GF-D8 (cell line): ENCODE measurements around the gene KIF18B.

ENCODE experiments used
- DNase-seq: peaks from one replicate; lab custom pipeline; 2025; lab: John Stamatoyannopoulos, UW

Gene KIF18B

DNA sequence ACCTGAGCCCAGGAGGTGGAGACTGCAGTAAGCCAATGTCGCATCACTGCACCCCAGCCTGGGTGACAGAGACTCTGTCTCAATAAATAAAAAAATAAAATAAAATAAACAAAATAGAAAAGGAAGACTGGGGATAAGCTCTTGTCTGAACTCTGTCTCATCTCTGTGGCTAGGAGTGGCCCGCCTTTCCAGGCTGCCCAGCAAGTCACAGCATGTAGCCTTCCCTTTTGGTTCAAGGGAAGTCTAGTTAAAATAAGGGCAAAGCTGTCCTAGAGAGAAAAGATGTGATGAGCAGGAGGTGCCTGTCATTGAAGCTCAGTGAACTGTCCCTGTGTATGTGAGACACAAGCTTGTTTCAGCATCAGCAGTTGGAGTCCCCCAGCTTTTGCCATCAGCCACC, 29.6 kb downstream of the KIF18B start:
- DNase-seq, result no peak

DNA sequence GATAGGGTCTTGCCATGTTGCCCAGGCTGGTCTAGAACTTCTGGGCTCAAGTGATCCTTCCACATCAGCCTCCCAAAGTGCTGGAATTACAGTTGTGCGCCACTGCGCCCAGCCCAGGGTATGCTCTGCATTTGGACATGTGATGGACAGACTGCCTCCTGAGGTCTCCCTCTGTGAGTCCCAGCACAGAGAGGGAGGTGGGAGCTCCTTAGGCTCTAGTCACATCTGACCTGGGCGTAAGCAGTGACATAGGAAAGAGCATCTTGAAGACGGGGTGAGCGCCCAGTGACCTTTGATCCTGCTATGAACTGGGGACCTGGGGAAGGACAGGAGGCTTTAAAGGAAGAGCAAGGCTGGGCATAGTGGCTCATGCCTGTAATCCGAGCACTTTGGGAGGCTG, 30.1 kb downstream of the KIF18B start:
- no peak for DNase-seq

DNA sequence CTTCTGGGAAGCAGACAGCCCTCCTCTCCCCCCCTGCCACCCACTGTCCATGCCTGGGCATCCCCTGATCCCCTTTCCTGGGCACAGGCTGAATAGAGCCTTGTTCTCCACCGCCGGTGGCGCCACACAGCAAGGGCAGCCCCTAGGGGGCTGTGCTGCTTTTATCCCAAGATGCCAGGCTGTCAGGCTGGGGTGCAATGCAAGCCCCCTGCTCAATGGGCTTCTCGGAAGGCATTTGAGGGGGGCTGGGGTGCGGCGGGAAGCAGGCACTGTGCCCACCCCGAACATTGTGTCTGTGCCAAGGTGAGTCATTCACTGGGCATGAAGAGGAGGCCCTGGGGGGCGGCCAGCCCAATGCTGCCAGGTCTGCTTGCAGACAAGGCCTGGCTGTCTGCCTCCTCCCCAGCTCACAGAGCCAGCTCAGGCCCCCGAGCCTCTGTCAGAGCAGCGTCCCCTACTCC, 30.8 kb downstream of the KIF18B start:
- no peak for DNase-seq

DNA sequence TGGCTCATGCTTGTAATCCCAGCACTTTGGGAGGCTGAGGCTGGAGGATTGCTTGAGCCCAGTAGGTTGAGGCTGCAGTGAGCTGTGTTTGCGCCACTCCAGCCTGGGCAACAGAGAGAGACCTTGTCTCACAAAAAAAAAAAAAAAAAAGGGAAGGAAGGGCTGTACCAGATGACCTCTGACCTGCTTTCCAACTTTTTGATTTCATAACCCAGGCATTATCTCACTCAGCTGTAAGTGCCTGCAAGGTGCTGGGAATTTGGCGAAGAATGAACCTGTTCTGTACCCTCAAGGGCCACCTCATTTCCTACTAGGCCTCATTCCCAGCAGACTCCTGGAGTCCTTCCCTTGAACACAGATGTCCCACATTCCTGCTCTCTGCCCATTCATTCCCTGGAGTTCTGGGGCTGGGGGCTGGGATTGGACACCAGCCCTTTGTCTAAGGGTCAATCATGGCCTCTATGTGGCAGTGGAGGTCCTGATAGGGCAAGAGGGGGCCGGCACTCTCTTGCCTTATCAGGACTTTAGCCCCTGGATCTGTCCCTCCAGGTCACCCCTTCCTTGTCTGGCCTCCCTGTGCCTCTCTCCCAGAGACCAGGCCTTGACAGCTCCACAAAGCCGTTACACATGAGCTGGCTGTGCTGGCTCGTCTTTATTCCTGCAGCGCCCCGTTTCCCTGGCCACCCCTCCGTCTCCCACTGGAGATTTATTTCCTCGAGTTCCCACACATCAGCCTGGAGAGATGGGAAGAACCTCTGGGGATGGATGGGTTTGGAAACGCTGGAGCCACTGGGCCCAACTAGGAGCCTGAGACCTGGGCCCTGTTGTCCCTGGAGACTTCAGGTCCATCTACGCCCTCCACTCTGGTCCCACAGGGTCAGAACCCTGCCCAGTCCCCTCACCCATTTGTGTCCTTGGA, 31.5 kb downstream of the KIF18B start:
- peak; percentile 32 for DNase-seq

DNA sequence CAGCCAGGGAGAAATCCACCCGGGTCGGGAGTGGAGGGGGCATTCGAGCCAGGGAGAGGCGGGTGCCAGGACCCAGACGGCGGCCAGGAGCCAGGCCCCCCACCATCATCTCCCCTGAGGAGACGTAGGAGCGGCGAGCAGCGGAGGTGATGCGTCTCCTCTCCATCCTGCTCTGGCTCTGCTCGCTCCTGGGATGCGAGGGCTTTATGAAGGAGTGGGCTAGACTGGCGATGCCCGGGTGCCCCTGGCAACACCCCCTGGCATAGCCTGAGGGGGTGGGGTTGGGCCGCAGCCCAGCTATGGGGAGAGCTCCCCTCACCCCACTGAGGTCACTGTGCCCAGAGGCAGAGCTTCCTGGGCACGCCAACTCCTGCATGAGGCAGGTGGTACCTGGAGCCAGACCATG, 32.2 kb downstream of the KIF18B start, which contains the start of gene GFAP:
Gene GFAP (minus strand): TSS at position 180 of the 406 bp plus-strand sequence. CDS start 14 bp downstream, at position 166.
- DNase-seq, result no peak

DNA sequence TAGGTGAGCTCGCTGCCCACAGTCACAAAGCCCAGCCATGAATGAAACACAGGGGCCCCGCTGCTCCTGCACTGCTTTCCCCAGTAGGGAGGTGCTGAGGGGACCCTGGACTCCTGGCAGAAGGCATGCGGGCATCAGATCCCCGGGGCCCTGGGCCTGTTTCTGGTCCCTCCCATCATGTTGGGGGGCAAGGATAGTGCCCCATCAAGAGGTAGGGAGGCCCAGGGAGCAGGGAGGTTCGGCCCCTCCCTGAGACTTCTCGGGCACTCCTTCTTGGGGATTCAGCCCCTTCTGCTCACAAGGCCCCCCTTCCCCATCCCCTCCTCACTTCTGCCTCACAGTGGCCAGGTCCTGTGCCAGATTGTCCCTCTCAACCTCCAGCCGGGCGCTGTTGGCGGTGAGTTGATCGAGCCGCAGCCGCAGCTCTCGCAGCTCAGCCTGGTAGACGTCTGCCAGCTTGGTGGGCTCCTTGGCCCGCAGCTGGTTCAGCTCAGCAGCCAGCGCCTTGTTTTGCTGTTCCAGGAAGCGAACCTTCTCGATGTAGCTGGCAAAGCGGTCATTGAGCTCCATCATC, 32.8 kb downstream of the KIF18B start:
- no peak for DNase-seq

DNA sequence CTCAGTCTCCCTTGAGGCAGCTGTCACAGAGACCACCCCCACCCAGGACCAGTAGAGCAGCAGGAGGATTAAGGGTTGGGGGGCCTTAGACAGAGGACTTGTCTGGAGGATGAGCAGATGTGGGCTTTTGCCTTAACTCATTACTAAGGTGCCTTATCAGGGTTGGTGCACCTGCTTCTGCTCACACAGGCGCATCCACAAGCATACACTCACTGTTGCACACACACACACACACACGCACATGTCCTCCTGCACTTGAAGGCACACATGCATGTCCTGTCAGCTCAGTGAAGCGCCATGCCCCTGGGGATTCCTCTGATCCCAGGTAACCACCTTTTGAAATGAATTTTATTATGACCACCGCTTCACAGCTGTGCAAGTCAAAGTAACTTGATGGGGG, 33.4 kb downstream of the KIF18B start:
- DNase-seq, result no peak

DNA sequence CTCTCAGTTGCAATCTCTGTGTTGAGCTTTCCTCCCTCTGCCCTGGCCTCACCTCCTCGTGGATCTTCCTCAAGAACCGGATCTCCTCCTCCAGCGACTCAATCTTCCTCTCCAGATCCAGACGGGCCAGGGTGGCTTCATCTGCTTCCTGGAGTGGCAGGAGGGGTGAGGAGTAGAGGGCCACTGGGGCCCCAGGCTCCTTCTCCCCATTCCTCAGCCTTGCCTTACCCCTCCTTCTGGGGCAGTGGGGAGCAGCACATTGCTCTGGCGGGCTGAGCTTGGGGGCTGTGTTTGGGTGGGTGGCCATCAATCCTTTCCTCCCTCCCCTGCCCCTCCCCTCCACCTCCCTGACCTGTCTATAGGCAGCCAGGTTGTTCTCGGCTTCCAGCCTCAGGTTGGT, 33.9 kb downstream of the KIF18B start:
- DNase-seq, result no peak

DNA sequence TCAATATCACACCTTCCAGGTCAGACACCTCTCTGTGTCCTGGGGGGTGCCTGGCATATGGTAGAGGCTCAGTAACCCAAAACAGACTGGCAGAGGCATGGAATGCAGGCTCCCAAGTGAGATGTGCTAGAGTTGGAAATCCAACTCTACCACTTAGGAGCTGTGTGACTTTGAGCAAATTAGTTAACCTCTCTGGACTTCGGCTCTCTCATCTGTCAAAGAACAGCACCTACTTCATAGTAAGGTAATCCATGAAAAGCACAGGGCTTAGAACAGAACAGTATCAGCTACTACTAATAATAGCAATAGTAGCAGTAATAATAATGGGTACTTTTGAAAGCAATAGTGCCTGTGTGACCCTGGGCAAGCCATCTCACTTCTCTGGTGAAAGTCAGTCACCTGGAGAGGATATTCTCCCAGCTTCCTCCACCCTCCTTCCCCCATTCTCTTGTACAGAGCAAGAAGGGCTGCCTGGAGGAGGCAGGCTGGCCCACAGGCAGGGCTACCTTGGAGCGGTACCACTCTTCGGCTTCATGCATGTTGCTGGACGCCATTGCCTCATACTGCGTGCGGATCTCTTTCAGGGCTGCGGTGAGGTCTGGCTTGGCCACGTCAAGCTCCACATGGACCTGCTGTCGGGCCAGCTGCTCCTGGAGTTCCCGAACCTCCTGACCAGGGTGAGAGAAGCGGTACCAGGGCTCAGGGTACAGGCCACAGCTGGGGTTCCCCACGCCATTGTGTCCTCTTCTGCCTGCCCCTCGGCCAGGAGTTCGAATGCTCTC, 34.6 kb downstream of the KIF18B start:
- DNase-seq, result no peak

DNA sequence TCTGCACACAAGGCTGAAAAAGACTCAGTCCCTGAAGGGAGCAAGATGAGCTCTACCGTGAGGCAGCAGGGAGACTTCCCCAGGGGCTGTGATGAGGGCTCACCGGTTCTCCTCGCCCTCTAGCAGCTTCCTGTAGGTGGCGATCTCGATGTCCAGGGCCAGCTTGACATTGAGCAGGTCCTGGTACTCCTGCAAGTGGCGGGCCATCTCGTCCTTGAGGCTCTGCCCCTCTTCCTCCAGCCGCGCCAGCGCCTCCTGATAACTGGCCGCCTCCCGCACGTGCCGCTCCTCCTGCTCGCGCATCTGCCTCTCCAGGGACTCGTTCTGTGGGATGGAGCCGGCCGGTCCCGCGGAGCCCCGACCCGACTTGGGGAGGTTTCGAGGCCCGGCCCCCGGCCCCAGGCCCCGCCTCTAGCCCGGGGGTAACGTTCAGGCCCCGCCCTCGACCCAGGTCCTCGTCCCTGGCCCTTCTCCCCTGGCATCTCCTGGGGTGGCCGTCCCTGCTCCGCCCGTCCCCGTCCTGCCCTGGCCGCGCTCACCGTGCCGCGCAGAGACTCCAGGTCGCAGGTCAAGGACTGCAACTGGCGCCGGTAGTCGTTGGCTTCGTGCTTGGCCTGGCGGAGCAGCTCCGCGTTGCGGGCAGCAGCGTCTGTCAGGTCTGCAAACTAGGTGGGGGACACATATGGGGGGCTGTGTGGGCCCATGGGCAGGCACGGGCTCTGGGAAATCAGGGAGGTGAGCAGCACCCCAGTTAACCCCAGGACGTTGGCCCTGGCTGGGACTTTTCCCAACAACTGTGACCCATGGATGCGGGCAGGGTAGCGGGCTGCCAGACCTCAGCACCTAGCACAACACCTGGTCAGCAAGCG, 36.2 kb downstream of the KIF18B start:
- peak; percentile 14 for DNase-seq

DNA sequence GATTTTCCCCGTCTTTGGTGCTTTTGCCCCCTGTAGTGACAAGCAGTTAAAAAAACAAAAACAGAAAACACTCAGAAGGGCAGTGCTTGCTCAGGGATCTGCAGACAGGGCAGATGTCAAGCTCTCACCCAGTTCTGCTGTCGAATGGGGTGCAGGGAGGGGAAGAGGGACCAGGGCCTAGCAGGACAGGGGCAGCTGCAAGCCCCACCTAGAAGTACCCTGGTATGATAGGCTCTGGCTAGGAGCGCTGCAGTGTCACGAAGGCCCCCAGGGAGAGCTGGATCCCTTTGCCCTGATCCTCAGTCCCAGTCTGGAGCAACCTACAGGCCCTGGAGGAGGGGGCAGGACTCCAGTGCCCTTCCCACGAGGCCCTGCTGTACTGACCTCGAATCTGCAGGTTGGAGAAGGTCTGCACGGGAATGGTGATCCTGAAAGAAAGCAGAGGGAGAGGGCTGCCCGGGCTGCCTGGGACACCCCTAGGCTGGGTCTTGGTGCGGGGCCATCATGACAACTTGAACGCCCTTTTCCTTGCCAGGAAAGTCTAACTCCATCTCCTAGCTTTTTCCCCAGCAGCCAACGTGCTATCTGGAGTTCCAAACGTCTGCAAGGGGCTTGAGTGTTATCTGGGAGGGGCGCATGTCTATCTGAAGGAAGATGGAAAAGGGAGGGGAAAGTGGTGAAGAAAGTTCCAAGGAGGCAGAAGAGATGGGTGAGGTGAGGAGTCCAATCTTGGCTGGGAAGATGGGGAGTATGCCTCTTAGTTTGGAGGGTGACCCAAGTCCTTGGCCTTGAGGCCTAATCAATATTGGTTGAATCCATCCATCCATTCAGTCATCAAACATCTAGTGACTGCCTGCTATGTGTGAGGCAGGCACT, 37.1 kb downstream of the KIF18B start:
- no peak for DNase-seq

DNA sequence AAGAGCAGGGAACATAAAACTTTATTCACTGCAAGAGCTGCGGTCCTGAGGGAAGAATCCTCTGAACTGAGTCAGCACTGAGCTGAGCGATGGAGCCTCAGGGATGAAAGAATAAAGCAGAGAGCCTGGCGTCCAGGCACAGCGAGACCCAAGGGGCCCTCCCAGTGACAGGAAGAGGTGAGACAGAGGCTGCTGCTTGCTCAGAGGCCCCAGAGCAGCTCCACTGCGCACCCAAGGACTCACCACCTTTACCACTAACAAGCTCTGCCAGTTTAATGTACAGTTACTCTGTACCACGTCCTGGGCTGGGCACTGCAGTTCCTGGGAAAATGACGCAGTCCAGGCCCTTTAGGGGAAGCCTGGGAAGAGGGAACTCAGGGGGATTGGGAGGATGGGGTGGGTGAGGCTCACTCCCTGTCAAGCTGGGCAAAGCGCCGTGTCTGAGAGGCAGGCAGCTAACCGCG, 37.9 kb downstream of the KIF18B start:
- no peak for DNase-seq

DNA sequence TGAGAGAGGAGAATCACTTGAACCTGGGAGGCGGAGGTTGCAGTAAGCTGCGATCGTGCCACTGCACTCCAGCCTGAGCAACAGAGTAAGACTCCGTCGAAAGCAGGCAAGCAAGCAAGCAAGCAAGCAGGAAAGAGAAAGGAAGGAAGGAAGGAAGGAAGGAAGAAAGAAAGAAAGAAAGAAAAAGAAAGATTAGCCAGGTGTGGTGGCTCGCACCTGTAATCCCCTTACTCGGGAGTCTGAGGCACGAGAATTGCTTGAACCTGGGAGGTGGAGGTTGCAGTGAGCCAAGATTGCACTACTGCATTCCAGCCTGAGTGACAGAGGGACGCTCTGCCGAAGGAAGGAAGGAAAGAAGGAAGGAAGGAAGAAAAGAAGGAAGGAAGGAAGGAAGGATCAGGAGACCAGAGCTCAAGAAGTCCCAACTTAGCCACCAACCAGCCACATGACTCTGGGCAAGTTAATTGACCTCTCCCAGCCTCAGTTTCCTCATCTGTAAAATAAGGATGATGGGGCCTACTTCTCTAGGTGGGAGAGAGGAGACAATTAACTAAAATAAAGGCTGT, 38.7 kb downstream of the KIF18B start:
- no peak for DNase-seq

DNA sequence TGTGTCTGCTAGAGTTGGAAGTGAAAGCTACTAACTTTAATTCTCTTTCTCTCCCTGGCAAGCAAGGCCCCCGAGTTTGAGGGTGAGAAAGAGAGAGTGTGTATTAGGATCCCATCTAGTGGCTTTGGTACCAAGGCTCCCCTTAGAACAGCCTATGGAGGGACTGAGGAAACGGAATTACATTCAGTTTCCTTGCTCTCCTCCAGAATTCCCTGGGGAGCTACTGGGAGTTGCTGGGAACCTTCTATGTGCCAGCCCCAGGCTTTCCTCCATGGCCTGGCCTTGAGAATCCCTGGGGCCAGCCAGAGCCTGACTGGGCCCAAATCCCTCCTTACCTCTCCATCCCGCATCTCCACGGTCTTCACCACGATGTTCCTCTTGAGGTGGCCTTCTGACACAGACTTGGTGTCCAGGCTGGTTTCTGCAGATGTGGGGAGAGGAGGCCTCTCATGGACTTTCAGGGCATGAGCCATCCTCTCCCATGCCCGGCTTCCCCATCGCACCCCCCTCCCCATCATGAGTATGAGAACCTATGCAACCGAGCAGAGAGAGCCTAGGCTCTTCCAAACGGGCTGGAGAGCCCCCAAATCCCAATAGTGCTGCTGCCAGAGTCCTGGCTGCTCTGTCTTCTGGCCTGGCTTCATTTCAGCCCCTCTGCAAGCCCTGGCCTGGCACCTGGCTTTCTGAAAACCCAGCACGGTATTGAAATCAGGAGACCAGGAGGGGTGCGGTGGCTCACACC, 39.7 kb downstream of the KIF18B start:
- no peak for DNase-seq

DNA sequence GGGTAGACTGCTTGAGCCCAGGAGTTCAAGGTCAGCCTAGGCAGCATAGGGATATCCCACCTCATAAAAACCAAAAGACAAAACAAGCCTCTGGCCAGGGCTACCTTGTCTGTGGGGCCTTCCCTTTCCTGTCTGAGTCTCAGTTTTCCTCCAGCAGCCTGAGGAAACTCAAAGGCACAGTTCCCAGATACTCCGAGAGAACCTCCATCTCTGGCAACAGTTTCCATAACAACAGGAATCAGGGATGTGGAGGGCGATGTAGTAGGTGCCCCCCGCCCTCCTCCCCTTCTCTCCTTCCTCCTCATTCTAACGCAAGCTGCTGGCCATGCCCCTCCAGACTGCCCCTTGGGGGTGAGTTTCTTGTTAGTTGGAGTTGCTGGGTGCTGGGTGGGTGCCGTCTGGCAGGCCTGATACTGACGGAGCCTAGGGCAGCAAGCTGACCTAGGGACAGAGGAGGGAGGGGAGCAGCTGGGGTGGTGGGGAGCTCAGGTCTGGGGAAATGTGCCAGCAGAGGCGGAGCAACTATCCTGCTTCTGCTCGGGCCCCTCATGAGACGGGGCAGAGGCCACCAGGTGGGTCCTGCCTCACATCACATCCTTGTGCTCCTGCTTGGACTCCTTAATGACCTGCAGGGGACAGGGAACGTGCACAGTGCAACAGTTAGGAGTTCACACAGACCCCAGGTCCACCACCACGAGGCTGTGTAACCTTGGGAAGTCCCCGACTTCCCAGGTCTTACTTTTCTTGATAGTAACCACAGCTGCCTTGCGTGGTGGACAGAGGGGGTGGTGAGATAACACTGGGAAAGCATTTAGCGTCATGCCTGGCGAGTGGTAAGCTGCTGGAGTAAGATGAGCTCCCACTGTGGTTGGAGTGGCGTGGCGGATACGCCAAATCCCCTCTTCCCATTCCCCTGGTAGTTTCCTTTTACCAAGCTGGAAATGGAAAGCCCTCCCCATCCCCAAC, 40.5 kb downstream of the KIF18B start:
- DNase-seq, result no peak

DNA sequence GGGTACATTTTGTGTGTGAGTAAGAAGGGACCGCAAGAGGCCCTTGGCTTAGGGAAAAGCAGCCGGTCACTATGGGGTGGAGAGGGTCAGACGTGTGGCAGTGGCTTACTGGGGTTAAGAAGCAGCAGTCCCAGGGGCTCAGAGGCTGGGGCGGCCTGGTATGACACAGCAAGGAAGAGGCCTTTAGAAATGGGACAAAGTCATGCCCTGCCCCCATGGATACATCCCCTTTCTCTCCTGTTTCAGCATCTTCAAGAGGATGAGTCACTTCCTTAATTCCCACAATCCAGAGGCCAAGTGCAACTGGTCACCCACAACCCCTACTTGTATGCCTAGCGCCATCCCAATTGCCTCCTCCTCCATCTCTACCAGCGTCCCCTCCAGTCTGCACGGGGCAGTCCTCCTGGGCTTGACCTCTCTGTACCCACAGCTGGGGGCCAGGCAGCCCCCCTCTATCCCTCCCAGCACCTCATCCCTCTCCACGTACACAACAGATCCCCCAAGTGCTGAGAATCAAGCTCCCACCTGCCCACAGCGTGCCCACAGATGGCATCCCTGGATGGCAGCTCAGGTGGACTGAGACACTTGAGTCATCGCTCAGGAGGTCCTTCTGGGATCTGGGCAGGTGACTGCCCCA, 41.4 kb downstream of the KIF18B start:
- no peak for DNase-seq
